SK-N-SH (cell line): ENCODE measurements around the gene IGF1R. TPM values are rescaled to one million over a fixed set of nuclear protein-coding genes. Genes with fewer than 3 reads are reported as not detected.

ENCODE experiments used
- CTCF ChIA-PET: fragments of 300-600, 350-600 bp; formaldehyde crosslinking; extraction: SDS; loops from one replicate; lab custom pipeline; 2021; lab: Yijun Ruan, JAX
- POLR2A ChIA-PET: fragments of 350-600 bp; sonication (Branson Sonifier 250); formaldehyde crosslinking; extraction: SDS; loops from one replicate; lab custom pipeline; 2020; ENCODE audit warnings: antibody characterized with exemption, inconsistent platforms; lab: Yijun Ruan, JAX
- DNase-seq: peaks from one replicate; pipeline ENCODE4 v3.0.0; 2012
- H2AFZ ChIP-seq: fragments of 200-600 bp; sonication (generic); 2 replicates; pipeline ENCODE4 v1.8.1; 2016; ENCODE audit warnings: antibody characterized with exemption, mild to moderate bottlenecking, low read depth
- H3F3A ChIP-seq: fragments of 200-600 bp; sonication (generic); replicated peaks from 2 replicates; pipeline ENCODE3; 2016; ENCODE audit warnings: antibody characterized with exemption, mild to moderate bottlenecking; ENCODE audit not compliant: insufficient read depth
- H3K27ac ChIP-seq, 2 experiments: fragments of 200-500 bp in 1 of 2; fragments of 200-600 bp in 1 of 2; sonication (Bioruptor generic) in 1 of 2; sonication (generic), shearing (Covaris generic) in 1 of 2; 2 replicates each; pipeline versions ENCODE4 v1.5.1 to v1.6.1; 2014 to 2016; ENCODE audit warnings: low read depth in 2 of 2, inconsistent platforms in 1 of 2, low read length in 1 of 2, mild to moderate bottlenecking in 1 of 2, mixed read lengths in 1 of 2
- H3K27me3 ChIP-seq: fragments of 200-600 bp; sonication (generic), shearing (Covaris generic); 2 replicates; pipeline ENCODE4 v1.6.1; 2016; ENCODE audit warnings: mixed run types; ENCODE audit not compliant: insufficient read depth
- H3K36me3 ChIP-seq, 2 experiments: fragments of 200-500 bp in 1 of 2; fragments of 200-600 bp in 1 of 2; sonication (Bioruptor generic) in 1 of 2; sonication (generic) in 1 of 2; replicated peaks in 1 of 2; 2 replicates each; pipeline versions ENCODE3 to v1.5.1; 2014 to 2016; ENCODE audit warnings: low read length in 1 of 2, mild to moderate bottlenecking in 1 of 2; ENCODE audit not compliant: insufficient read depth in 2 of 2, control insufficient read depth in 1 of 2
- H3K4me1 ChIP-seq, 2 experiments: fragments of 200-500 bp in 1 of 2; fragments of 200-600 bp in 1 of 2; sonication (Bioruptor generic) in 1 of 2; sonication (generic), shearing (Covaris generic) in 1 of 2; 2 replicates each; pipeline versions ENCODE4 v1.5.1 to v1.6.1; 2014 to 2016; ENCODE audit warnings: low read depth in 1 of 2, low read length in 1 of 2, mixed run types in 1 of 2; ENCODE audit not compliant: insufficient read depth in 2 of 2, control insufficient read depth in 1 of 2
- H3K4me2 ChIP-seq: fragments of 200-600 bp; sonication (generic), shearing (Covaris generic); 2 replicates; pipeline ENCODE4 v1.6.1; 2017; ENCODE audit warnings: mixed run types
- H3K4me3 ChIP-seq, 2 experiments: fragments of 200-500 bp in 1 of 2; fragments of 200-600 bp in 1 of 2; sonication (Bioruptor generic) in 1 of 2; sonication (generic), shearing (Covaris generic) in 1 of 2; 2 replicates each; pipeline versions ENCODE4 v1.5.1 to v1.8.1; 2014 to 2016; ENCODE audit warnings: low read depth in 2 of 2, inconsistent platforms in 1 of 2, low read length in 1 of 2, mild to moderate bottlenecking in 1 of 2, mixed read lengths in 1 of 2, moderate library complexity in 1 of 2
- H3K79me2 ChIP-seq: fragments of 200-600 bp; sonication (generic); 2 replicates; pipeline ENCODE4 v1.8.1; 2017; ENCODE audit warnings: mild to moderate bottlenecking; ENCODE audit not compliant: insufficient read depth
- H3K9ac ChIP-seq: fragments of 200-600 bp; sonication (generic); 2 replicates; pipeline ENCODE4 v1.6.1; 2017; ENCODE audit warnings: mixed run types
- H3K9me2 ChIP-seq: fragments of 200-600 bp; sonication (generic); 2 replicates; pipeline ENCODE4 v1.6.1; 2017; ENCODE audit warnings: mixed run types
- H3K9me3 ChIP-seq: fragments of 200-600 bp; sonication (generic); 2 replicates; pipeline ENCODE4 v1.6.1; 2017; ENCODE audit warnings: mixed run types, mild to moderate bottlenecking, moderate library complexity
- H4K20me1 ChIP-seq: fragments of 200-600 bp; sonication (generic); 2 replicates; pipeline ENCODE4 v1.6.1; 2017; ENCODE audit warnings: mild to moderate bottlenecking, mixed run types; ENCODE audit not compliant: insufficient read depth
- EZH2phosphoT487 ChIP-seq: fragments of 200-600 bp; sonication (generic); IDR thresholded peaks from 2 replicates; pipeline ENCODE4 v1.6.1; 2017; ENCODE audit warnings: low read depth, mixed run types, mild to moderate bottlenecking, antibody characterized with exemption, moderate library complexity, borderline replicate concordance
- FOXM1 ChIP-seq: IDR thresholded peaks from 2 replicates; pipeline ENCODE4 v1.4.0; 2012; ENCODE audit warnings: low read depth, mild to moderate bottlenecking
- POLR2AphosphoS5 ChIP-seq: IDR thresholded peaks from 2 replicates; pipeline ENCODE4 v1.6.1; 2012; ENCODE audit warnings: low read depth, low read length
- RAD21 ChIP-seq: IDR thresholded peaks from 2 replicates; pipeline ENCODE4 v1.6.1; 2012; ENCODE audit warnings: mild to moderate bottlenecking, low read length
- REST ChIP-seq: IDR thresholded peaks from 2 replicates; pipeline ENCODE4 v1.6.1; 2012; ENCODE audit warnings: mild to moderate bottlenecking, low read depth, low read length, moderate library complexity
- RFX5 ChIP-seq: IDR thresholded peaks from 2 replicates; pipeline ENCODE4 v1.6.1; 2012; ENCODE audit warnings: mild to moderate bottlenecking, improper control_type of control experiment, low read length
- SIN3A ChIP-seq: IDR thresholded peaks from 2 replicates; pipeline ENCODE4 v1.6.1; 2012; ENCODE audit warnings: low read depth, mild to moderate bottlenecking, low read length, moderate library complexity, borderline replicate concordance
- TCF12 ChIP-seq: IDR thresholded peaks from 2 replicates; pipeline ENCODE4 v1.4.0; 2012
- TEAD4 ChIP-seq: IDR thresholded peaks from 2 replicates; pipeline ENCODE4 v1.4.0; 2012; ENCODE audit warnings: mild to moderate bottlenecking, borderline replicate concordance; ENCODE audit not compliant: insufficient read depth
- USF2 ChIP-seq: fragments of 150-350 bp; IDR thresholded peaks from 2 replicates; pipeline ENCODE4 v1.6.1; 2017; ENCODE audit warnings: antibody characterized with exemption, low read length, low read depth, borderline replicate concordance
- WGBS: methylation state at CpG from one replicate; pipeline ENCODE4 v1.1.6; 2017; ENCODE audit warnings: low lambda C conversion rate; 5-methylcytosine and 5-hydroxymethylcytosine counted together
- polyA plus RNA-seq, 3 experiments: library from polyadenylated mRNA; depleted of rRNA; stranded (reverse); fragments of >200 nt; gene quantifications; 2 replicates each; pipeline ENCODE4 v1.2.3, GENCODE V29; 2012
- TF ChIP-seq, protein P1 (sequence below): IDR thresholded peaks from 2 replicates; pipeline ENCODE4; 2012
- TF ChIP-seq, protein P2 (sequence below): fragments of 150-350 bp; IDR thresholded peaks from 2 replicates; pipeline ENCODE4 v1.6.1; 2016; ENCODE audit warnings: mild to moderate bottlenecking, low read depth, low read length

Gene IGF1R
- polyA plus RNA-seq, 1 of the 3 experiments (the other 2 are of a cell fraction): 9.5 TPM

- ChIA-PET POLR2A (no interaction called here), CTCF (interaction anchor here (1.0 to 1.3 kb wide), 2 partner anchors 23 to 409 kb away, joined by 3 read pairs; no protein-coding TSS in a partner anchor)
- WGBS: 96% methylated on average over 2 of the region's 2 CpGs
- no peak for DNase-seq
- H3K27ac ChIP-seq: no peak overlapping the region
- H3K79me2 ChIP-seq: no peaks in the 10 kb centered on the region
- H3K36me3 ChIP-seq: peaks cover 14 to 48% of the 10 kb centered on the region in 2 experiments
- no peaks in the 10 kb centered on the region for H3K27me3 ChIP-seq
- H4K20me1 ChIP-seq: no peaks in the 10 kb centered on the region
- no peak overlapping the region for H2AFZ ChIP-seq
- no peak overlapping the region for H3K9ac ChIP-seq
- peaks cover 0 to 10% of the 10 kb centered on the region in 2 experiments; a peak in 2 of 4 replicates for H3K4me1 ChIP-seq
- no peak overlapping the region for H3K4me3 ChIP-seq
- H3K9me2 ChIP-seq: no peaks in the 10 kb centered on the region
- no peak for TF ChIP-seq TCF12
- TF ChIP-seq RFX5: no peak
- no peak for TF ChIP-seq FOXM1
- no peak for TF ChIP-seq USF2
- TF ChIP-seq, protein P1, sequence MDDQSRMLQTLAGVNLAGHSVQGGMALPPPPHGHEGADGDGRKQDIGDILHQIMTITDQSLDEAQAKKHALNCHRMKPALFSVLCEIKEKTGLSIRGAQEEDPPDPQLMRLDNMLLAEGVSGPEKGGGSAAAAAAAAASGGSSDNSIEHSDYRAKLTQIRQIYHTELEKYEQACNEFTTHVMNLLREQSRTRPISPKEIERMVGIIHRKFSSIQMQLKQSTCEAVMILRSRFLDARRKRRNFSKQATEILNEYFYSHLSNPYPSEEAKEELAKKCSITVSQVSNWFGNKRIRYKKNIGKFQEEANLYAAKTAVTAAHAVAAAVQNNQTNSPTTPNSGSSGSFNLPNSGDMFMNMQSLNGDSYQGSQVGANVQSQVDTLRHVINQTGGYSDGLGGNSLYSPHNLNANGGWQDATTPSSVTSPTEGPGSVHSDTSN: no peak
- TF ChIP-seq REST: no peak
- no peak for TF ChIP-seq EZH2phosphoT487
- TF ChIP-seq TEAD4: no peak
- H3K4me2 ChIP-seq: no peak overlapping the region
- no peaks in the 10 kb centered on the region for H3F3A ChIP-seq
- H3K9me3 ChIP-seq: no peaks in the 10 kb centered on the region
Measured at GRCh38 chr15:98927996-98928395, 279.7 kb downstream of the IGF1R start.

- Histone ChIP-seq H3K9me3 (no peaks in the 10 kb centered on the region), H4K20me1 (no peaks in the 10 kb centered on the region), H3K9me2 (no peaks in the 10 kb centered on the region), H3K4me3 (no peak overlapping the region), H2AFZ (no peak overlapping the region), H3K27me3 (no peaks in the 10 kb centered on the region), H3K36me3 (peaks cover 18 to 26% of the 10 kb centered on the region in 2 experiments), H3K4me1 (peaks cover 0 to 10% of the 10 kb centered on the region in 2 experiments; a peak in 2 of 4 replicates), H3K27ac (no peak overlapping the region), H3K4me2 (no peak overlapping the region), H3K79me2 (no peaks in the 10 kb centered on the region), H3F3A (no peaks in the 10 kb centered on the region), H3K9ac (no peak overlapping the region)
- TF ChIP-seq RAD21 (no peak), POLR2AphosphoS5 (no peak), SIN3A (no peak)
- TF ChIP-seq, protein P2, sequence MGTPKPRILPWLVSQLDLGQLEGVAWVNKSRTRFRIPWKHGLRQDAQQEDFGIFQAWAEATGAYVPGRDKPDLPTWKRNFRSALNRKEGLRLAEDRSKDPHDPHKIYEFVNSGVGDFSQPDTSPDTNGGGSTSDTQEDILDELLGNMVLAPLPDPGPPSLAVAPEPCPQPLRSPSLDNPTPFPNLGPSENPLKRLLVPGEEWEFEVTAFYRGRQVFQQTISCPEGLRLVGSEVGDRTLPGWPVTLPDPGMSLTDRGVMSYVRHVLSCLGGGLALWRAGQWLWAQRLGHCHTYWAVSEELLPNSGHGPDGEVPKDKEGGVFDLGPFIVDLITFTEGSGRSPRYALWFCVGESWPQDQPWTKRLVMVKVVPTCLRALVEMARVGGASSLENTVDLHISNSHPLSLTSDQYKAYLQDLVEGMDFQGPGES: no peak
- ChIA-PET CTCF (interaction anchor here (0.8 kb wide), 1 partner anchor 142 kb away, joined by 3 read pairs; no protein-coding TSS in a partner anchor), POLR2A (no interaction called here)
- WGBS: 84% methylated on average over 4 of the region's 4 CpGs
- DNase-seq: no peak
Measured at GRCh38 chr15:98930576-98930975, 282.2 kb downstream of the IGF1R start.
